KMS-11 (cell line): ENCODE measurements around the gene EIF1B.

Experiments
- H2AFZ ChIP-seq: fragments of 200-600 bp; sonication (generic); 2 replicates; pipeline ENCODE4 v1.6.1; 2016; ENCODE audit warnings: antibody characterized with exemption, mixed run types, low read depth
- H3K27ac ChIP-seq: fragments of 200-600 bp; sonication (generic); 2 replicates; pipeline ENCODE4 v1.6.1; 2016; ENCODE audit warnings: mild to moderate bottlenecking, mixed run types
- H3K27me3 ChIP-seq: fragments of 200-600 bp; sonication (generic); 2 replicates; pipeline ENCODE4 v1.6.1; 2017; ENCODE audit warnings: mild to moderate bottlenecking, low read depth, mixed run types, moderate library complexity; ENCODE audit not compliant: insufficient read depth
- H3K36me3 ChIP-seq: fragments of 200-600 bp; sonication (generic); 2 replicates; pipeline ENCODE4 v1.6.1; 2017; ENCODE audit warnings: mild to moderate bottlenecking, mixed run types; ENCODE audit not compliant: insufficient read depth
- H3K4me1 ChIP-seq: fragments of 200-600 bp; sonication (generic); 2 replicates; pipeline ENCODE4 v1.6.1; 2016; ENCODE audit warnings: mild to moderate bottlenecking, low read depth, mixed run types; ENCODE audit not compliant: poor library complexity, severe bottlenecking
- H3K4me2 ChIP-seq: fragments of 200-600 bp; sonication (generic); 2 replicates; pipeline ENCODE4 v1.7.0; 2016; ENCODE audit warnings: mild to moderate bottlenecking, mixed run types
- H3K4me3 ChIP-seq: fragments of 200-600 bp; sonication (generic); IDR thresholded peaks from 2 replicates; pipeline ENCODE4 v1.6.1; 2017; ENCODE audit warnings: low read depth, low read length, mixed read lengths; ENCODE audit not compliant: insufficient read depth
- H3K79me2 ChIP-seq: fragments of 200-600 bp; sonication (generic); 2 replicates; pipeline ENCODE4 v1.6.1; 2016; ENCODE audit warnings: low read depth, mixed run types; ENCODE audit not compliant: insufficient read depth
- H3K9ac ChIP-seq: fragments of 200-600 bp; sonication (generic); 2 replicates; pipeline ENCODE4 v1.6.1; 2016; ENCODE audit warnings: mild to moderate bottlenecking, mixed run types
- H4K20me1 ChIP-seq: fragments of 200-600 bp; sonication (generic); 2 replicates; pipeline ENCODE4 v1.6.1; 2016; ENCODE audit warnings: mild to moderate bottlenecking, mixed run types; ENCODE audit not compliant: insufficient read depth
- CTCF ChIP-seq: fragments of 200-600 bp; sonication (generic); conservative IDR thresholded peaks from 2 replicates; pipeline ENCODE4 v1.6.1; 2017; ENCODE audit warnings: low read depth, mild to moderate bottlenecking, antibody characterized with exemption, low read length, moderate library complexity, mixed read lengths

EIF1B gene

DNA sequence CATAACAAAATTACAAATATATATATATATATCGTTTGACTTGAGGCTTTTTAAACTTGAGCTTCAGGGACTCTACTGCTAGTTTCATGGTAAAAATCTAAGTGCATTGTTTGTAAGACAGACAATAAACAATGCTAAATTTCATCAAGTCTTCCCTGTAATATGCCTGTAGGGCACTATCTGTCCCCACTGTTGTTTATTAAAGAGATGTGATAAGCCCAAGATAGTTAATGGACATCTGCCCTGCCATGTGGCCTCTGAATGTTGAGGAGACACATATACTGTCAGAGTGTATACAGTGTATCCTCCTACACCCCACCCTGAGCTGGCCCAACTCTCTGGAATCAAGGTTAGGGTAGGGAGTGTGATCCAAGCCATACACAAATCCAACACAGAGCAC lies 15.1 kb upstream of the EIF1B start:
- Histone ChIP-seq H3K36me3 (no peaks in the 10 kb centered on the region), H3K9ac (no peak overlapping the region), H3K4me1 (peaks cover 7% of the 10 kb centered on the region), H3K4me2 (no peak overlapping the region), H3K4me3 (no peak overlapping the region), H4K20me1 (no peaks in the 10 kb centered on the region), H3K27ac (no peak overlapping the region), H3K79me2 (no peaks in the 10 kb centered on the region), H3K27me3 (no peaks in the 10 kb centered on the region), H2AFZ (no peak overlapping the region)
- no peak for TF ChIP-seq CTCF

DNA sequence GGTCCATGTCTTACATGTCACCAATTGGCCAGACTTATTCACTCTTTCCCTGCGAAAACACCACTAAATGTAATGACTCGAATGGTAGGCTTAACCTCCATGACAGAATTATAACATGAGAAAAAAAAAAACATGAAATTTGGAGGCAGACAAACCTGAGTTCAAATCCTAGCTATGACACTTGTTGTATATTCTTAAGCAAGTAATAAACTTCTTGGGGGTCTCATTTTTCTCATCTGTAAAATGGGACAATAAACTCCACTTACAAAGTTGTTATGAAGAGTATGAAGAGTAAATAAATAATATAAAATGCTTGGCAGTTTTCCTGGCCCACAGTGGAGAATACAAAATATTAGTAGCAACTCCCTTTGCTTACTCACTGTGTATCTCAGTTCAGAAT lies 11.4 kb upstream of the EIF1B start:
- Histone ChIP-seq H3K9ac (no peak overlapping the region), H3K4me2 (no peak overlapping the region), H4K20me1 (no peaks in the 10 kb centered on the region), H2AFZ (no peak overlapping the region), H3K4me3 (no peak overlapping the region), H3K27ac (no peak overlapping the region), H3K27me3 (no peaks in the 10 kb centered on the region), H3K79me2 (no peaks in the 10 kb centered on the region), H3K36me3 (no peaks in the 10 kb centered on the region), H3K4me1 (no peaks in the 10 kb centered on the region)
- no peak for TF ChIP-seq CTCF

- Histone ChIP-seq H2AFZ (no peak overlapping the region), H3K79me2 (no peaks in the 10 kb centered on the region), H3K27ac (no peak overlapping the region), H3K27me3 (no peaks in the 10 kb centered on the region), H3K4me3 (no peak overlapping the region), H4K20me1 (no peaks in the 10 kb centered on the region), H3K9ac (no peak overlapping the region), H3K4me2 (no peak overlapping the region), H3K4me1 (no peaks in the 10 kb centered on the region), H3K36me3 (no peaks in the 10 kb centered on the region)
- no peak for TF ChIP-seq CTCF
Observed at GRCh38 chr3:40299130-40299720, 10.3 kb upstream of the EIF1B start.

DNA sequence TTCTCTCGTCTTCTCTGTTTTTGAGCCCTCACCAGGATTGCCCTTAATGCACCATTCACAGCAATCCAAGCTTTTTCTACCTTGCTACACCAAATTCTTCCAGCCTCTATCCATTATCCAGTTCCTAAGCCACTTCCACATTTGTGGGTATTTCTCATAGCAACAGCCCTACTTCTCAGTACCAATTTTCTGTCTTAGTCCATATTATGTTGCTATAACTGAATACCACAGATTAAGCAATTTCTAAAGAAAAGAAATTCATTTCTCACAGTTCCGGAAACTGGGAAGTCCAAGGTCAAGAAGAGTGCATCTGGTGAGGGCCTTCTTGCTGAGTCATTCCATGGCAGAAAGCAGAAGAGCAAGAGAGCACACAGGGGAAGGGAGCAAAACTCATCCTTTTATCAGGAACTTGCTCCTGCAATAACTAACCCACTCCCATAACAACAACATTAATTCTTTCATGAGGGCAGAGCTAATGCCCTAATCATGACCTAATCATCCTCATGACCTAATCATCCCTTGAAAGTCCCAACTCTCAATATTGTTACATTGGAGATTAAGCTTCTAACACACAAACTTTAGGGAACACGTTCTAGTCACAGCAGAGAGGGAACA lies 9.7 kb upstream of the EIF1B start:
- no peaks in the 10 kb centered on the region for H4K20me1 ChIP-seq
- TF ChIP-seq CTCF = no peak
- no peaks in the 10 kb centered on the region for H3K79me2 ChIP-seq
- H2AFZ ChIP-seq = no peak overlapping the region
- no peak overlapping the region for H3K27ac ChIP-seq
- H3K36me3 ChIP-seq = no peaks in the 10 kb centered on the region
- no peak overlapping the region for H3K4me2 ChIP-seq
- H3K9ac ChIP-seq = no peak overlapping the region
- H3K4me1 ChIP-seq = no peaks in the 10 kb centered on the region
- no peak overlapping the region for H3K4me3 ChIP-seq
- H3K27me3 ChIP-seq = no peaks in the 10 kb centered on the region
